Dedifferentiated amniotic fluid mesenchymal stem cell (primary cell): ENCODE results near the gene AMZ2.
A peak's percentile ranks its signal among the peaks of the same experiment; 100 is the strongest.

Experiments
- DNase-seq: peaks from one replicate; pipeline ENCODE4 v3.0.0-alpha.2; 2016; ENCODE audit errors: extremely low spot score

The AMZ2 gene

GRCh38 chr17:68291836-68292688 lies 44.2 kb downstream of the AMZ2 start:
- no peak for DNase-seq

DNA sequence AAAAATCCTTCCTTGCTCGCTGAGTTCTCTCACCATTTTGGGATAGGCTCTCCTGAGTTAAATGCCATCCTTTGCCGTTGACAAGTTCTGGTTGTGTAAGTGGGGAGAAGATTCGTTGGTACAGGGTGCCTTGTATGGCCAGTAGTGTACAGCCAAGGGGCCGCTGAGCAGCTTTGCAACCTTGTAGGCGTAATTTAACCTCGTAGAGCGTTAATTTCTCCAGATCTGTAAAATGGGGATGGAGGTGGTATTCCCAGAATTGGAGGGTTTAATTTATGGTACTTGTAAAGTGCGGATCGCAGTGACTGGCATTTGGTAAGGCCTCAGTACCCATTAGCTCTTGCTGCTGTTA lies 44.8 kb downstream of the AMZ2 start:
- DNase-seq: no peak

- no peak for DNase-seq
These were observed 45.8 kb downstream of the AMZ2 start for GRCh38 chr17:68293490-68294195.

DNA sequence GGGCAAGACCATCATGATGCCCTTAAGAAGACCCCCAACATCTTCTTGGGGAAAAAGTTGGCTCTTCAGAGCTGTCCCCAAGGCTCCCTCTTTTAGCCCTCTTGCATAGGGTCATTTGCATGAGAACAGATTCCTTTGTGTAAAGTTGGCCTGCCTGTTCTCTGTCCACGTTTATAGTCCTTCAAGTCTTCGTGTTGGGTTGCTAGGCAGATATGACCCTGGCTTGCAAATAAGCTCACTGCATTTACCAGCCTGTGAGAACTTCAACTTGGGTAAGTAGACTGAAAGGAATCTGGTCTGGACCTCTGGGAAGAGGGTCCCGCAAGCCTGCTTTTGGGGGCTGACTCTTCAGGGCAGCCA lies 46.3 kb downstream of the AMZ2 start:
- DNase-seq: no peak

- DNase-seq: no peak
These were observed 46.8 kb downstream of the AMZ2 start for GRCh38 chr17:68294617-68295016.

DNA sequence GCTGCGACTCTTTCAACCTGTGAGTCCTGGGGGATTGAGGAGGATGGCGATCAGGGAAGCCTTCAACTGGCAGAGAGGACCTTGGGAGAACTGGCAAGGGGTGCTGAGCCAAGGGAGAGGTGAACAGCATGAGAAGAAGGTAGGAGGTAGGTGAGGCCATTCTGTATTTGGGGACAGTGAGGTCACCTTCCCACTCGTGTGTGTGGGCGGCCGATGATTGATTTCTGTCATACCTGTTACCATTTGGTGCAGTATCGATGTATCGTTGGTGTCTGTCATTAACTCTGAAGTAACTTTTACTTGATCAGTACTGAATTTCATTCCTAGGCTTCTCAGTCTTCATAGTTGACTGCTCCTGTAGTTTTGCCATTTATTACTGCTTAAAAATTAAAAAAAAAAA lies 47.2 kb downstream of the AMZ2 start:
- DNase-seq: no peak

- DNase-seq: no peak
These were observed 48.7 kb downstream of the AMZ2 start for GRCh38 chr17:68296217-68297191.

DNA sequence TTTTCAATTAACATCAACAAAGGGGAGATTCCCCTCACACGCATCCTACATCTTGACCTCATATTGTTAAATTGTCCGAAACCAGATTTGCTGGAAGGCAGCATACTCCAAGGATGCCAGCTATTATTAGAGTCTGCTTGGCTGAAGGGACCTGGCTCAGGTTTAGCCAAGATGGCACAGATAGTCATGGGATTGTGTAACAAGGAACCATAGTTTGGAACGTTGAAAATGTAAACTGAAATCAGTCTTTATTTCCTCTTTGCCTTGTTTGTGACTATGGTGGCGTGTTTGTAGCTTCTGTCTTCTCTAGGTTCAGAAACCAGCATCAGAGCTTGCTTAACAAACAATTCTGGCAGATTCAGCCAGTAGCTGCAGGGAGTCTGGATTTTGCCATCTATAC lies 49.4 kb downstream of the AMZ2 start:
- peak; percentile 12 for DNase-seq

- DNase-seq: no peak
These were observed 50.8 kb downstream of the AMZ2 start for GRCh38 chr17:68298601-68299000.

GRCh38 chr17:68299817-68300216 lies 52.0 kb downstream of the AMZ2 start:
- no peak for DNase-seq

- DNase-seq: no peak
These were observed 53.7 kb downstream of the AMZ2 start for GRCh38 chr17:68301438-68301959.

- DNase-seq: no peak
These were observed 54.3 kb downstream of the AMZ2 start for GRCh38 chr17:68302066-68302564.

GRCh38 chr17:68302666-68303065 lies 54.8 kb downstream of the AMZ2 start:
- DNase-seq: no peak

DNA sequence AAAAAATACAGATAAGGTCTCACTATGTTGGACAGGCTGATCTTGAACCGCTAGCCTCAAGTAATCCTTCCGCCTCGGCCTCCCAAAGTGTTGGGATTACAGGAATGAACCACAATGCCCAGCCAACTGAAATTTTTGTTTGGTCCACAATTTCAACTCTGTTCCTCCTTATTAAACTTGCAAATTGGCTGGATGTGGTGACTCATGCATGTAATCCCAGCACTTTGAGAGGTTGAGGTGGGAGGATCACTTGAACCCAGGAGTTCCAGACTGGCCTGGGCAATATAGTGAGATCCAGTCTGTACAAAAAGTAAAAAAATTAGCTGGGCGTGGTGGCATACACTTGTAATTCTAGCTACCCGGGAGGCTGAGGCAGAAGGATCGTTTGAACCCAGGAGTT lies 56.9 kb downstream of the AMZ2 start:
- no peak for DNase-seq

DNA sequence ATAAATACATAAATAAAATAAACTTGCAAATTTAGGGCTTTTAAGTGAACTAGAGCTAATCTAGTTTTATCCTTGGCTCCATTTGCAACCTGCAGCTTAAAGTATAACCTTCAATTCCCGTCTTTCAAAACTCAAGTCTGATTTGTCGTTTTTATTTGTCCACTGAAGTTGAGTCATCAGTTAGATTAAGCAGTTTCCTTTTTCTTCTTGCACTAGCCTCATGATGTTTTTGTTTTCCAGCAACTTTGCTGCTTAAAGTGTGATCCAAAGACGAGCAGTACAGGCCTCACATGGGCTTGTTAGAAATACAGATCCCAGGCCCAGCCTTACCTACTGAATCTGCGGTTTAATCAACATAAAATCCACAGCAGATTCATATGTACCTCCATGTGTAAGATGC lies 57.3 kb downstream of the AMZ2 start:
- DNase-seq: no peak
